Measurements from ENCODE around the gene COX6A1. TPM values are rescaled to one million over a fixed set of nuclear protein-coding genes. Genes with fewer than 3 reads are reported as not detected.
"Not testable (repeated sequence)": the region's sequence is repeated elsewhere in the genome, so short reads cannot be mapped to it uniquely, and the experiment has no call there.

Gene COX6A1
- total RNA-seq, 2 experiments from 2014 or later: 449 to 455 TPM

DNA sequence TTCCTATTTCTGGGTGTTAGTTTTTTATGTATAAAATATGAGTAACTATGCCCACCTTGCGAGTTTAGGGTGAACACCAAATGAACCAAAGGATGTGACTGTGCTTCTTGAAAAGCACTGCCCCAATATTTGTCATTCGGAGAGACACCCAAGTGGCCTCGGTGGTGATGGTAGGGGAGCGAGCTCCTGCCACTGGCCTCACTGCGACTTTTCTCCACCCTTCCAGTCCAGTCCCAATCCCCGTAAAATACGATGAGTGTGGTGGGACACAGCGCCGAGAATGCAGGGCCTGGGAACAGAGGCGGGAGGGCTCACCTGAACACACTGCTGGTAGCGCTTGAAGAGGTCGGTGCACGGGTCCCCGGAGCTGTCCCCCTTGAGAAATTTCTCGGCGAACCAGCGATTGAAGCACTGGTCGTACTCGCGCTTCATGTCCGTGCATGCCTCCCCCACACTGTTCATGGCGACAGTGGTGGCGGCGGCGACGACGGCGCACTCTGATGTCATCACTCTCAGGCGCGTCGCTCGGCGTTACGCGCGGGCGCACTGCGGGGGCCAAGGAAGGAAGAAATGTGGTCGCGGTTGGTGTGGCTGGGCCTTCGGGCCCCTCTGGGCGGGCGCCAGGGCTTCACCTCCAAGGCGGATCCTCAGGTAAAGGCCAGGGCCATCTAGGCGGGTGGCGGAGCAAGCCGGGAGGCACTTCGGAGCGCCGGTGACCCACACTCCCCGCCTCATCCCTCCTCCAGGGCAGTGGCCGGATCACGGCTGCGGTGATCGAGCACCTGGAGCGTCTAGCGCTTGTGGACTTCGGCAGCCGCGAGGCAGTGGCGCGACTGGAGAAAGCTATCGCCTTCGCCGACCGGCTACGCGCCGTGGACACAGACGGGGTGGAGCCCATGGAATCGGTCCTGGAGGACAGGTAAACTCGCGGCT lies 8.3 kb downstream of the COX6A1 start, which contains the start of the genes GATC and TRIAP1:
GATC (plus strand) TSS at position 534 of the 933 bp plus-strand sequence; CDS start at position 571, 37 bp downstream.
TRIAP1 (minus strand) TSS at position 474 of the 933 bp plus-strand sequence; CDS start at position 462, 12 bp downstream.
- H3K4me3 Mint-ChIP-seq: peak within 1 kb of the TSS; percentile 95
- H3K27me3 Mint-ChIP-seq: no peaks in the 10 kb centered on the region
- H3K9me3 Mint-ChIP-seq: no peaks in the 10 kb centered on the region
- peaks cover 31% of the 10 kb centered on the region for H3K36me3 Mint-ChIP-seq
- H3K4me1 Mint-ChIP-seq: peaks cover 36% of the 10 kb centered on the region
- DNase-seq: peak; percentile 91
- peak within 1 kb of the TSS; percentile 95 for H3K27ac Mint-ChIP-seq

GRCh38 chr12:120446844-120447178 lies 8.9 kb downstream of the COX6A1 start:
- not testable (repeated sequence) for H3K27me3 Mint-ChIP-seq, DNase-seq, H3K9me3 Mint-ChIP-seq
- H3K4me3 Mint-ChIP-seq: peak overlapping the region; percentile 95
- H3K27ac Mint-ChIP-seq: peak overlapping the region; percentile 95
- peaks cover 28% of the 10 kb centered on the region for H3K36me3 Mint-ChIP-seq
- peaks cover 36% of the 10 kb centered on the region for H3K4me1 Mint-ChIP-seq

- Mint-ChIP-seq H3K4me1 (peaks cover 32% of the 10 kb centered on the region), H3K4me3 (peak overlapping the region; percentile 95), H3K27me3 (no peaks in the 10 kb centered on the region), H3K9me3 (no peaks in the 10 kb centered on the region), H3K36me3 (peaks cover 28% of the 10 kb centered on the region), H3K27ac (no peak overlapping the region)
- no peak for DNase-seq
These were observed 10.1 kb downstream of the COX6A1 start for GRCh38 chr12:120447992-120448391.

GRCh38 chr12:120452524-120452923 lies 14.6 kb downstream of the COX6A1 start:
- DNase-seq, H3K27ac Mint-ChIP-seq, H3K27me3 Mint-ChIP-seq, H3K9me3 Mint-ChIP-seq, H3K4me3 Mint-ChIP-seq: not testable (repeated sequence)
- H3K4me1 Mint-ChIP-seq: peaks cover 13% of the 10 kb centered on the region
- H3K36me3 Mint-ChIP-seq: peaks cover 29% of the 10 kb centered on the region

DNA sequence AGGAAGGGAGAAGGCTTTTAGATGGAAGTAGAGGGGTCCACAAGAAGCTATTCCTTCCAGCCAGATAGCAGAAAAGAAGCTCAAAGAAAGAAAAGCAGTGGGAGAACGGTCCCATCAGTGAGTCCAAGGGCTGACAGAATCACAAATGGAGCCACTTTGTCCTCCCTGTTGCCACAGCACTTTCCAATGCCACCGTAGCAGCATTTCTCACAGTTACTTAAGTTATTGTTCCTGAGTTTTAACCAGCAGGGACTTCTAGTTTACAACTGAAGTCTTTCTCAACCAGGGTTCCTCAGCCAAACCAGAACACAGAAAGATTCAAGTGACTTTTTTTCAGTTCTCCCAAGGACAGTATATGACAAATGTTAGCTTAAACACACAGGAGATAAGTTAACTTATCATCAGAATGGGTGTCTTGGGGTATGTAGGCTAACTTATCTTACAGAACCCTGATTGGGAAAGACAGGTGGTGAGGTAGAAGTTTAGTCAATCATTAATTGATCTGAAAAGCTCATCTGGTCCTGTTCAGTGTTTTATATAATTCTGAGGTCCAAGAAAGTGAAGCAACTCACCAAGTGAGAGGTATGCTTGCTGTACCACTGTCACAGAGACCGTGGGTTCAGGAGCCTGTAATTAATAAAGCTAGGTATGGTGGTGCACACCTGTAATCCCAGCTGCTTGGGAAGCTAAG lies 15.3 kb downstream of the COX6A1 start:
- Mint-ChIP-seq H3K9me3 (no peaks in the 10 kb centered on the region), H3K4me3 (no peak overlapping the region), H3K27ac (peak overlapping the region; percentile 48), H3K36me3 (peaks cover 25% of the 10 kb centered on the region), H3K27me3 (no peaks in the 10 kb centered on the region), H3K4me1 (peaks cover 6% of the 10 kb centered on the region)
- DNase-seq: no peak

DNA sequence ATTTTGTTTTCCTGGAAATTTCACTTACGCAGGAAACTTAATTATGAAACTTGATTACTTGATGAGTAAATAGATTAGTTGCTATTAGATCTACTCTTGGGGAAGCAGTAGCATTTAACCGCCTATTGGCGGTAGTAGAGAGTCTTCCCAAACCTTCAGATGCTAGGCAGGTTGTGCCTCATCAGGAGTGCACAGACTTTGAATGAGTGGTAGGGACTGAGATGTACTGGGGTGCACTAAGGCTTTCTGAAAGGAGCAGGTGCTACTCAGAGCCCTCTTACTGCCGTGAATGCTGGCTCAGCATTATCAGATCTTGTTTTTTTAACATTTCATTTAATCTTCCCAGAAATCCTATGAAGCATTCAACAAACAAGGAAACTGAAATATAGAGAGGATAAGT lies 16.1 kb downstream of the COX6A1 start:
- peaks cover 27% of the 10 kb centered on the region for H3K36me3 Mint-ChIP-seq
- no peak for DNase-seq
- H3K9me3 Mint-ChIP-seq: no peaks in the 10 kb centered on the region
- no peaks in the 10 kb centered on the region for H3K27me3 Mint-ChIP-seq
- H3K27ac Mint-ChIP-seq: peak overlapping the region; percentile 48
- no peak overlapping the region for H3K4me3 Mint-ChIP-seq
- peaks cover 6% of the 10 kb centered on the region for H3K4me1 Mint-ChIP-seq

- H3K27ac Mint-ChIP-seq: no peak overlapping the region
- H3K4me1 Mint-ChIP-seq: peaks cover 3% of the 10 kb centered on the region
- H3K36me3 Mint-ChIP-seq: peaks cover 26% of the 10 kb centered on the region
- H3K4me3 Mint-ChIP-seq: no peak overlapping the region
- no peaks in the 10 kb centered on the region for H3K9me3 Mint-ChIP-seq
- H3K27me3 Mint-ChIP-seq: no peaks in the 10 kb centered on the region
- no peak for DNase-seq
These were observed 17.4 kb downstream of the COX6A1 start for GRCh38 chr12:120455302-120455701.

DNA sequence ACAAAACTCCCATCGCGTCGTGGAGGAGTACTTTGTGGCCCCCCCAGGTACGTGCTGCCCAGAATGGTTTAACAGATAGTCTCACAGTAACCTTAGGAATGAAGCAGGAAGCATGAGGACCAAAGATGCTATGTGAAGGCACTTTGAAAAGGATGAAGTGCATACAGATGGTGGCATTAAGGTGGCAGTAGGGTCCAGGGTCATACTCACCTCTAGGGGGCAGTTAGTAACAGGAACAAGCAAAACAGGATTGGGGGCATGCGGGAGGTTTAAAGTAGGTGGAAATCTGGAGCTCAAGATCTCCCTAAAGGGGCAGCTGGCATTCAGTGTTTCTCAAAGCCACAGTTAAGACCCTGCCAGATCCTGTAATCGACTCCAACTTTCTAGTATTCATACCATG lies 19.2 kb downstream of the COX6A1 start:
- no peaks in the 10 kb centered on the region for H3K9me3 Mint-ChIP-seq
- H3K36me3 Mint-ChIP-seq: peaks cover 27% of the 10 kb centered on the region
- no peak overlapping the region for H3K4me3 Mint-ChIP-seq
- peak overlapping the region; percentile 21 for H3K27ac Mint-ChIP-seq
- H3K4me1 Mint-ChIP-seq: peaks cover 3% of the 10 kb centered on the region
- H3K27me3 Mint-ChIP-seq: no peaks in the 10 kb centered on the region
- no peak for DNase-seq

DNA sequence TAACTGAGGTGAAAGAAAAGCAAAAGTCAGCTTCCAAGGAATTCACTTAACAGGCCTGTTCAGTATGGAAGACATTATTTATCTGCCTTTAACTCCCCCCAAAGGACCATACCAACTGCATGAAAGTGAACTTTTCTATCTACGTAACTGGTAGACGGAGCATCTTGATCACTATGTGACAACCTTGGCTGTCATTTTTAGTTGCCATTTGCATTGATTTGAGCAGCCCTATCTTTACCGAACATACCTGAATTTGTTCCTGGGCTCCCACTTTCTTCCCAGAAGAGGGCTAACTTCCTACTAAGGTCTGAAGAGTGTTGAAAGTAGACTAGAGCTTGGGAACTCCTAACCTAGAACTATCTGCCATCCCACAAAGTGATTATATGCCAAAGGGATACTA lies 22.2 kb downstream of the COX6A1 start:
- no peak for DNase-seq
- H3K4me1 Mint-ChIP-seq: peaks cover 9% of the 10 kb centered on the region
- no peaks in the 10 kb centered on the region for H3K27me3 Mint-ChIP-seq
- peak overlapping the region; percentile 35 for H3K27ac Mint-ChIP-seq
- no peak overlapping the region for H3K4me3 Mint-ChIP-seq
- H3K9me3 Mint-ChIP-seq: no peaks in the 10 kb centered on the region
- peaks cover 24% of the 10 kb centered on the region for H3K36me3 Mint-ChIP-seq

DNA sequence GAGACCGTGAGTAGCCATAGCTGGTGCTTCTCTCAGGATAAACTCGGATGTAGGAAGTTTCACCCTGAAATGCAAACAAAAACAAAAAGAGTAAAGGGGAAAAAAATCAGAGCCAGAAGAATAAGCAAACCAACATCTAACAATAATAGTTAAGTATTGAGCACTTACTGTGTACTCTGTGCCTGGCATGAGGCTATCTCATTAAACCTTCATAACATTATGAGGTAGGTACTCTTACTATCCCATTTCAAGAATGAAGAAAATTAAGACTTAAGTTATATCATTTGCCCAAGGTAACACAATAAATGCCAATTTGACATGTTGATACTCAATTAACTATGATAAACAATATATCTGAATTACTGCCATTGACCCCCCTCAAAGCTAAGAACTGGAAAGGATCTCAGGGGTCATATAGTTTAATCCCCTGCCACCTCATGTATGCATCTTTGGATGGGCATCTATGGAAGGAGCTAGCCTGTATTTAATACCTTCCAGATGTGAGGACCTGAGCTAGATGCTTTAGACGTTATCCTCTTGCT lies 24.3 kb downstream of the COX6A1 start:
- H3K27ac Mint-ChIP-seq: peak overlapping the region; percentile 4
- H3K9me3 Mint-ChIP-seq: no peaks in the 10 kb centered on the region
- peaks cover 22% of the 10 kb centered on the region for H3K36me3 Mint-ChIP-seq
- H3K27me3 Mint-ChIP-seq: no peaks in the 10 kb centered on the region
- H3K4me1 Mint-ChIP-seq: peaks cover 25% of the 10 kb centered on the region
- H3K4me3 Mint-ChIP-seq: no peak overlapping the region
- DNase-seq: no peak

DNA sequence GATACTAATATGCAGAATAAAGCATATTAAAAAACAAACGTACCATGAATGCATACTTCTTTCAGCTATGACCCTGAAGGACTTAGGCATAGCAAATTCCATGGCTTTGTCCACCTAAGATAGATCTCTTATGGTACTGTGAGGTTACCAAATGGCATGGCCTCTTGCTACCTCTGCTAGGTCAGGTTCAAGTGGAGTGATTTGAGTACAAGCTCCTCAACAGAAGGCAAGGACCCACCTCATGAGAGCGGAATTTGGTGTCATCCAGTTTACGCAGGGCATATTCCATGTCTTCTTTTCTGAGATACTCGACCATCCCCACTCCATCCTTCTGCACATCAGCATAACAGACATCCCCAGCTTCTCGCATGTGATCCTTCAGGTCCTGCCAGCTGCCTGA lies 25.8 kb downstream of the COX6A1 start:
- Mint-ChIP-seq H3K9me3 (no peaks in the 10 kb centered on the region), H3K36me3 (peaks cover 31% of the 10 kb centered on the region), H3K4me1 (peaks cover 34% of the 10 kb centered on the region), H3K4me3 (no peak overlapping the region), H3K27ac (no peak overlapping the region), H3K27me3 (no peaks in the 10 kb centered on the region)
- DNase-seq: no peak

- peaks cover 26% of the 10 kb centered on the region for H3K36me3 Mint-ChIP-seq
- no peaks in the 10 kb centered on the region for H3K9me3 Mint-ChIP-seq
- H3K4me1 Mint-ChIP-seq: peaks cover 37% of the 10 kb centered on the region
- no peak overlapping the region for H3K27ac Mint-ChIP-seq
- no peaks in the 10 kb centered on the region for H3K27me3 Mint-ChIP-seq
- H3K4me3 Mint-ChIP-seq: no peak overlapping the region
- DNase-seq: no peak
These were observed 27.8 kb downstream of the COX6A1 start for GRCh38 chr12:120465756-120466155.

DNA sequence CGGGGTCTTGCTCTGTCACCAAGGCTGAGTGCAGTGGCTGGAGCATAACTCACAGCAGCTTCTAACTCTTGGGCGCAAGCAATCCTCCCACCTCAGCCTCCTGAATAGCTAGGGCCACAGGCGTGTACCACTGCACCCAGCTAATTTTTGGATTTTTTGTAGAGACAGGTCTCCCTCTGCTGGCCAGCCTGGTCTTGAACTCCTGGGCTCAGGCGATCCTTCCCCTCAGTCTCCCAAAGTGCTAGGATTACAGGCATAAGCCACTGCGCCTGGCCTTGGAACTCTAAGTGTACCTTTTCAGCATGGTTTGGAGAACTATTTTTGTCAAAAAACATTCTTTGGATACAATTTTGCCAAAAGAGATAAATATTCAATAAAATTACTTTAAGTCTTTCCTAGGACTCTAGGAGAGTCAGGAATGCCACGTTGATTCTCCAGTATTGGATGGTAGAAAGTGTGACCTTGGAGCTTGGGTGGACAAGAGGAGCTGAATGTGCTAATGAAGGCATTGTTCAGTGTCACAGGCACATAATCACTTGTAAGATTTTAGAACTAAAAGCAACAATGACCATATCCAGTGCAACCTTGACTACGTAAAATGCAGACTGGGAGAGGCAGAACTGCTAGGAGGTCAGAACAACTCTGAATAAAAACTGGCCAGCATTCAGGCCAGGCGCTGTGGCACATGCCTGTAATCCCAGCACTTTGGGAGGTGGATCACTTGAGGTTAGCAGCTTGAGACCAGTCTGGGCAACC lies 28.8 kb downstream of the COX6A1 start:
- Mint-ChIP-seq H3K4me1 (peaks cover 41% of the 10 kb centered on the region), H3K27ac (peak overlapping the region; percentile 58), H3K9me3 (no peaks in the 10 kb centered on the region), H3K36me3 (peaks cover 25% of the 10 kb centered on the region), H3K27me3 (no peaks in the 10 kb centered on the region), H3K4me3 (no peak overlapping the region)
- peak; percentile 37 for DNase-seq

GRCh38 chr12:120467439-120467838 lies 29.5 kb downstream of the COX6A1 start:
- DNase-seq: no peak
- H3K36me3 Mint-ChIP-seq: peaks cover 23% of the 10 kb centered on the region
- peak overlapping the region; percentile 7 for H3K27ac Mint-ChIP-seq
- H3K9me3 Mint-ChIP-seq: no peaks in the 10 kb centered on the region
- H3K4me3 Mint-ChIP-seq: peak overlapping the region; percentile 95
- peaks cover 41% of the 10 kb centered on the region for H3K4me1 Mint-ChIP-seq
- H3K27me3 Mint-ChIP-seq: no peaks in the 10 kb centered on the region

All from activated naive CD8-positive, alpha-beta T cell treated with anti-CD3 and anti-CD28 coated beads for 36 hours (primary cell).